ENCODE data around the gene LYPD4.

LYPD4 gene

DNA sequence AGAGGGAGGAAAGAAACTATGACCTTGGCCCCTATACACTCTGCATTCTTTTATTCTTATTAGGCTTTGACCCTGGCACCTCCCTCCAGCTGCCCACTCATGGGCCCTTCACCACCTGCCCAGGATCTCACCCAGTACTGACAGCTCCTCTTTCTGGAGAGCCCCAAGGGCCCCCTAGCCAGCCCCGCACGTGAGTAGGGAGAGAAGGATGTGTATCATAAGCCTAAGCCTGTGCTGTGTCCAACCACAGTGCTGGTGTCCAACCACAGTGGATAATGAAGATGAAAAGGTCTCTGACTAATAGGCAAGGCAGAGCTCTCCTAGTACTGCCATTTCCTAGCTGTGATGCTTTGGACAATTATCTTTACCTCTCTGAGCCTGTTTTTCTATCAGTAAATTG is 4.6 kb upstream of the LYPD4 start:
- TF ChIP-seq TAF1 (IDR thresholded peaks at IDR 0.05; ENCODE audit: borderline replicate concordance, insufficient read depth, low read length) (no peak), POLR2AphosphoS5 (IDR thresholded peaks at IDR 0.05; ENCODE audit: low read depth, low read length) (no peak), FOXP2 (optimal IDR thresholded peaks at IDR 0.05; ENCODE audit: borderline replicate concordance, extremely low read depth, extremely low read length, insufficient read depth) (no peak), REST (IDR thresholded peaks at IDR 0.05; ENCODE audit: insufficient read depth in 1 of 2, low read depth in 2 of 2, low read length in 2 of 2) (no peak), SIN3A (IDR thresholded peaks at IDR 0.05; ENCODE audit: borderline replicate concordance, insufficient read depth, low read length) (no peak)

DNA sequence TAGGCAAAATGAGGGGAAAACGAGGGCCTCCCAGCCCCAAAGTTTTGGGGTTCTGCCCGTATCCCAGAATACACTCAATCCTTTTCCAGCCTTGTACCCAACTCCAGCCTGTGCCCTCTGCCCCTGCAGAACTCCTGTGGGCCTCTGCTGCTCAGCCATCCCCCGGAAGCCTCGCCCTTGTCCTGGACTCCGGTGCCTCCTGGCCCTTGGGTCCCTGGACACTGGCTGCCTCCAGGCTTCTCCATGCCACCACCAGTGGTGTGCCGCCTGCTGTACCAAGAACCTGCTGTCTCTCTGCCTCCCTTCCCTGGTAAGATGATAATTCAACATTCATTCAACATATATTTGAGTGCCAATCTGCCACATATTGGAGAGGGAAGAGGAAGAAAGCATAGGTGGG is 4.2 kb upstream of the LYPD4 start:
- no peak for TF ChIP-seq SIN3A (IDR thresholded peaks at IDR 0.05; ENCODE audit: borderline replicate concordance, insufficient read depth, low read length)
- no peak for TF ChIP-seq FOXP2 (optimal IDR thresholded peaks at IDR 0.05; ENCODE audit: borderline replicate concordance, extremely low read depth, extremely low read length, insufficient read depth)
- TF ChIP-seq POLR2AphosphoS5 (IDR thresholded peaks at IDR 0.05; ENCODE audit: low read depth, low read length): no peak
- TF ChIP-seq TAF1 (IDR thresholded peaks at IDR 0.05; ENCODE audit: borderline replicate concordance, insufficient read depth, low read length): no peak
- no peak for TF ChIP-seq REST (IDR thresholded peaks at IDR 0.05; ENCODE audit: insufficient read depth in 1 of 2, low read depth in 2 of 2, low read length in 2 of 2)

DNA sequence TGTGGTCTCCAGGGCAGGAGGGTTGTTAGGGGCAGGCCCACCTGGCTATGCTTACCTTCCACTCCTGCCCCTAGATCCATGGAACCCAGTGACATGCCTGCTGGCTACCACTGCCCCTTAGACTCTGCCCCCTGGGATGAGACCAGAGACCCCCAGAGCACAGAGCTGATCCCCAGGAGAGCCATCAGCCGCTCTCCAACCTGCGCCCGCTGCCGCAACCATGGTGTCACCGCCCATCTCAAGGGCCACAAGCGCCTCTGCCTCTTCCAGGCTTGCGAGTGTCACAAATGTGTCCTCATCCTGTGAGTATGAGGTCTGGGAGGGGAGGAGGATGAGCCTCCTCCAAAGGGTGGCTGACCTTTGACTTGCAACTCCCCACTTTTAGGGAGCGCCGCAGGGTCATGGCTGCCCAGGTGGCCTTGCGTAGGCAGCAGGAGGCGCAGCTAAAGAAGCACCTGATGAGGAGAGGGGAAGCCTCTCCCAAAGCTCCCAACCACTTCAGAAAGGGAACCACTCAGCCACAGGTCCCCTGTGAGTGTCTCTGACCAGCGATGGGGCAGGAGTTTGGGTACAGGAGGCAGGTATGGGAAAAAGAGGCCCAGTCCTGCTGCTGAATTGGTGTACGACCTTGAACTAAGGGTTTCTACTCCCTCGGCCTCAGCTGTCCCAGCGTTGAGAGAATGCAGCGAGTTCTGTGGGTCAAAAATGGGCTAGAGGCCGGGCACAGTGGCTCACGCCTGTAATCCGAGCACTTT is 3.0 kb upstream of the LYPD4 start:
- TF ChIP-seq REST (IDR thresholded peaks at IDR 0.05; ENCODE audit: insufficient read depth in 1 of 2, low read depth in 2 of 2, low read length in 2 of 2) (no peak), SIN3A (IDR thresholded peaks at IDR 0.05; ENCODE audit: borderline replicate concordance, insufficient read depth, low read length) (no peak), TAF1 (IDR thresholded peaks at IDR 0.05; ENCODE audit: borderline replicate concordance, insufficient read depth, low read length) (no peak), FOXP2 (optimal IDR thresholded peaks at IDR 0.05; ENCODE audit: borderline replicate concordance, extremely low read depth, extremely low read length, insufficient read depth) (no peak)

GRCh38 chr19:41845051-41845590 is 638 bp upstream of the LYPD4 start:
- TF ChIP-seq REST (IDR thresholded peaks at IDR 0.05; ENCODE audit: insufficient read depth in 1 of 2, low read depth in 2 of 2, low read length in 2 of 2) (no peak), TAF1 (IDR thresholded peaks at IDR 0.05; ENCODE audit: borderline replicate concordance, insufficient read depth, low read length) (no peak), SIN3A (IDR thresholded peaks at IDR 0.05; ENCODE audit: borderline replicate concordance, insufficient read depth, low read length) (no peak), POLR2AphosphoS5 (IDR thresholded peaks at IDR 0.05; ENCODE audit: low read depth, low read length) (no peak), FOXP2 (optimal IDR thresholded peaks at IDR 0.05; ENCODE audit: borderline replicate concordance, extremely low read depth, extremely low read length, insufficient read depth) (no peak)

DNA sequence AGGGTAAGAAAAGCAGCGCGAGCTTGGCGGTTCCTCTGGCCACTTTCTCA is 343 bp upstream of the LYPD4 start, which contains the start of gene DMRTC2:
Gene DMRTC2, plus strand, starts transcription at position 42 of the 50 bp plus-strand sequence. CDS start 2,387 bp downstream, outside the sequence.
- no peak for TF ChIP-seq FOXP2 (optimal IDR thresholded peaks at IDR 0.05; ENCODE audit: borderline replicate concordance, extremely low read depth, extremely low read length, insufficient read depth)

All from PFSK-1 (cell line).